ENCODE results near the gene CDC42BPB.
"Not testable (repeated sequence)": the region's sequence is repeated elsewhere in the genome, so short reads cannot be mapped to it uniquely, and the experiment has no call there.

The CDC42BPB gene

GRCh38 chr14:102927878-102928411 lies 129.4 kb downstream of the CDC42BPB start:
- no peak for DNase-seq
- H3K27me3 ChIP-seq = peaks cover 39% of the 10 kb centered on the region

GRCh38 chr14:102927346-102927877 lies 129.9 kb downstream of the CDC42BPB start:
- no peaks in the 10 kb centered on the region; the same call in 1 of the 2 replicates for H3K4me1 ChIP-seq
- H3K36me3 ChIP-seq = no peaks in the 10 kb centered on the region
- TF ChIP-seq CTCF (IDR thresholded peaks at IDR 0.05; ENCODE audit: low read depth, low read length) = no peak
- DNase-seq = no peak
- peaks cover 44% of the 10 kb centered on the region for H3K27me3 ChIP-seq
- no peak overlapping the region for H3K4me3 ChIP-seq (ENCODE audit: low read depth, low read length)
- H3K9me3 ChIP-seq = no peaks in the 10 kb centered on the region

More at GRCh38 chr14:102927878-102928411, 129.4 kb downstream of the CDC42BPB start:
- no peak overlapping the region; the same call in 1 of the 2 replicates for H3K4me3 ChIP-seq (ENCODE audit: low read depth, low read length)
- H3K36me3 ChIP-seq = peaks cover under 1% of the 10 kb centered on the region; the same call in 1 of the 2 replicates
- no peak for TF ChIP-seq CTCF (IDR thresholded peaks at IDR 0.05; ENCODE audit: low read depth, low read length)
- H3K9me3 ChIP-seq = no peaks in the 10 kb centered on the region
- H3K4me1 ChIP-seq = no peaks in the 10 kb centered on the region; the same call in 1 of the 2 replicates

- H3K4me1 ChIP-seq; DNase-seq; H3K4me3 ChIP-seq (ENCODE audit: low read depth, low read length); H3K36me3 ChIP-seq; H3K9me3 ChIP-seq: not testable (repeated sequence)
- peaks cover 50% of the 10 kb centered on the region for H3K27me3 ChIP-seq
Observed at GRCh38 chr14:102926840-102927239, 130.5 kb downstream of the CDC42BPB start.

- Histone ChIP-seq H3K4me1 (no peaks in the 10 kb centered on the region; the same call in 1 of the 2 replicates), H3K4me3 (ENCODE audit: low read depth, low read length) (no peak overlapping the region), H3K36me3 (no peaks in the 10 kb centered on the region), H3K27me3 (peaks cover 51% of the 10 kb centered on the region), H3K9me3 (no peaks in the 10 kb centered on the region)
- peak; percentile 3 for DNase-seq
- TF ChIP-seq CTCF (IDR thresholded peaks at IDR 0.05; ENCODE audit: low read depth, low read length) = no peak
Observed at GRCh38 chr14:102926104-102926503, 131.2 kb downstream of the CDC42BPB start.

GRCh38 chr14:102925646-102926045 lies 131.7 kb downstream of the CDC42BPB start:
- H3K27me3 ChIP-seq = peaks cover 50% of the 10 kb centered on the region
- DNase-seq = no peak
- no peak for TF ChIP-seq CTCF (IDR thresholded peaks at IDR 0.05; ENCODE audit: low read depth, low read length)
- no peaks in the 10 kb centered on the region for H3K9me3 ChIP-seq
- no peaks in the 10 kb centered on the region for H3K36me3 ChIP-seq
- no peak overlapping the region for H3K4me3 ChIP-seq (ENCODE audit: low read depth, low read length)
- H3K4me1 ChIP-seq = no peaks in the 10 kb centered on the region; the same call in 1 of the 2 replicates

GRCh38 chr14:102924632-102925588 lies 132.4 kb downstream of the CDC42BPB start:
- H3K27me3 ChIP-seq = peaks cover 43% of the 10 kb centered on the region
- H3K36me3 ChIP-seq = no peaks in the 10 kb centered on the region
- DNase-seq = peak; percentile 5
- peak; percentile 23 for TF ChIP-seq CTCF (IDR thresholded peaks at IDR 0.05; ENCODE audit: low read depth, low read length)
- no peak overlapping the region for H3K4me3 ChIP-seq (ENCODE audit: low read depth, low read length)
- H3K9me3 ChIP-seq = no peaks in the 10 kb centered on the region
- H3K4me1 ChIP-seq = no peaks in the 10 kb centered on the region
